ENCODE measurements around the gene WTIP. TPM values are rescaled to one million over a fixed set of nuclear protein-coding genes. Genes with fewer than 3 reads are reported as not detected.

Gene WTIP
- total RNA-seq, 5 donors from 2014 or later (not counting 1 experiment from before 2014, with no cell fraction given) = 0.21 to 1.2 (median 0.50) TPM

DNA sequence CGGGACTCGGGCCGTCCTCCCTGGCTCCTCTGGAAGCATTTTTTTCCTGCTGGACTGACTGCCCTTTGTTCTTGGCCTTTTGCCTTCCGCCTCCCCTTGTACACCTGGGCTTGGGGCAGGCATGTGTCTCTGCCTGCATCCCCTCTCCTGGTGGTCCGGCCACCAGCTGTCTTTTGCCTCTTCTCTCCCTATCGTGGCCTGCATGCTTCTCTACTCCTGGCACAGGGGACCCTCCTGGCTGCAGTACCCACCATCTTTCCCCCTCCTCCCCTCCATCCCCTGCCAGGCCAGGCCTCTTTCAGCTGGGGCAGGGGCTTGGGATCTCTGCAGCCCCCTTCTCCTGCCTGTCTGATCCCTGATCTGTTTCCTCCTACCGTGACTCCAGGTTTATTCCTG lies 12.1 kb downstream of the WTIP start:
- ChIA-PET POLR2A (no interaction called here), CTCF (no interaction called here)
- ATAC-seq (replicated peaks in 1 of 4) (no peak), DNase-seq (no peak)
- H3K27ac Mint-ChIP-seq = no peak overlapping the region
- no peaks in the 10 kb centered on the region for H3K36me3 Mint-ChIP-seq
- no peaks in the 10 kb centered on the region for H3K4me1 Mint-ChIP-seq
- WGBS (ENCODE audit: insufficient coverage) = 95% methylated on average over 7 of the region's 7 CpGs
- Histone ChIP-seq H3K27ac (ENCODE audit: low read length) (no peak overlapping the region), H3K4me1 (ENCODE audit: control insufficient read depth in 1 of 2, extremely low read depth in 1 of 2, insufficient read depth in 2 of 2, low read length in 2 of 2) (no peaks in the 10 kb centered on the region), H3K9me3 (no peaks in the 10 kb centered on the region), H3K27me3 (replicated peaks in 1 of 2; ENCODE audit: control insufficient read depth in 2 of 2, extremely low read depth in 1 of 2, insufficient read depth in 2 of 2, low read length in 1 of 2) (no peaks in the 10 kb centered on the region), H3K4me3 (ENCODE audit: control insufficient read depth in 1 of 2, extremely low read depth in 1 of 2, low read length in 1 of 2) (no peak overlapping the region), H3K36me3 (ENCODE audit: control insufficient read depth in 2 of 2, extremely low read depth in 1 of 2, insufficient read depth in 1 of 2, low read length in 1 of 2) (no peaks in the 10 kb centered on the region)
- no peaks in the 10 kb centered on the region for H3K9me3 Mint-ChIP-seq
- peaks cover 0 to 3% of the 10 kb centered on the region in 2 donors for H3K27me3 Mint-ChIP-seq
- H3K4me3 Mint-ChIP-seq = no peak overlapping the region

DNA sequence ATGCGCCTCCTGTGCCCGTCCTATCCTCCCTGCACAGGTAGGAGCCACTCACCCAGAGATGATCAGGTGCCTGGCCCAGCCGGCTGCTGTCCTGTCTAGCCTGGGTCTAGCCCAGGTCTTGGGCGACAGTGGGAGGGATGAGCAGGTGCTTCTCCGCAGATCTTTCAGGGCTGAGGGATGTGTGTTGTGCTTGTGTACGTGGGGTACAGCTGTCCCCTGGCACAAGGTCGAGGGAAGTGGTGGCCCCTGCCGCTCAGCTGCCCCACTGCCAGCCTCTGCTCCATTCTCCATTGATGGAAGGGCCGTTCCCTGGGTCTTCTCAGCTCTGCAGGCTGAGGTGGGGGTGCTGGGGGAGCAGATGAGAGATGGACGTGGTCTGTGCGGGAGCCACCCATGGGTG lies 13.0 kb downstream of the WTIP start:
- H3K36me3 Mint-ChIP-seq = no peaks in the 10 kb centered on the region
- H3K27me3 Mint-ChIP-seq = peaks cover 0 to 5% of the 10 kb centered on the region in 2 donors
- Histone ChIP-seq H3K36me3 (ENCODE audit: control insufficient read depth in 2 of 2, extremely low read depth in 1 of 2, insufficient read depth in 1 of 2, low read length in 1 of 2) (no peaks in the 10 kb centered on the region), H3K9me3 (no peaks in the 10 kb centered on the region), H3K4me3 (ENCODE audit: control insufficient read depth in 1 of 2, extremely low read depth in 1 of 2, low read length in 1 of 2) (no peak overlapping the region), H3K27ac (ENCODE audit: low read length) (no peak overlapping the region), H3K4me1 (ENCODE audit: control insufficient read depth in 1 of 2, extremely low read depth in 1 of 2, insufficient read depth in 2 of 2, low read length in 2 of 2) (peaks cover 0 to 2% of the 10 kb centered on the region in 2 experiments), H3K27me3 (replicated peaks in 1 of 2; ENCODE audit: control insufficient read depth in 2 of 2, extremely low read depth in 1 of 2, insufficient read depth in 2 of 2, low read length in 1 of 2) (peaks cover 0 to 6% of the 10 kb centered on the region in 2 experiments)
- 90% methylated on average over 7 of the region's 11 CpGs for WGBS (ENCODE audit: insufficient coverage)
- peaks cover 0 to 2% (median 0%) of the 10 kb centered on the region in 3 donors for H3K4me1 Mint-ChIP-seq
- H3K27ac Mint-ChIP-seq = no peak overlapping the region
- no peak for DNase-seq
- H3K4me3 Mint-ChIP-seq = no peak overlapping the region
- ATAC-seq (replicated peaks in 1 of 4) = no peak
- POLR2A ChIA-PET = no interaction called here
- CTCF ChIA-PET = no interaction called here
- no peaks in the 10 kb centered on the region for H3K9me3 Mint-ChIP-seq

DNA sequence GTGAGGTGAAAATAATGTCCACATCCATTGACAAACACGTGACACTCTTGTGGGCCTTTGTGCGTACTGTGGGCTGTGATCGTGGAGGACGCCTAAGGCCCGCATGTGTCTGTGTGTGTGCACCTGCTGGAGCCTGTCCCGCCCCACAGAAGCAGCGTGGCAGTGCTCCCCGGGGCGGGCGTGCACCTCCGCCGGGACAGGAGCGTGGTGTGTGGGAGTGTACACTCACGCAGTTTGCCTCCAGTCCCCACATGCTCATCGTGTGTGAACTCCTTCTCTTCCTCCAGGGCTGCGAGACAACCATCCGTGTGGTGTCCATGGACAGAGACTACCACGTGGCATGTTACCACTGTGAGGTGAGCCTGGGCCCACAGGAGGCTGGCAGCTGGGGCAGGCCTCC lies 13.9 kb downstream of the WTIP start:
- POLR2A ChIA-PET = no interaction called here
- no peak overlapping the region for H3K4me3 Mint-ChIP-seq
- H3K36me3 Mint-ChIP-seq = no peaks in the 10 kb centered on the region
- H3K27me3 ChIP-seq (replicated peaks in 1 of 2; ENCODE audit: control insufficient read depth in 2 of 2, extremely low read depth in 1 of 2, insufficient read depth in 2 of 2, low read length in 1 of 2) = peaks cover 0 to 14% of the 10 kb centered on the region in 2 experiments
- CTCF ChIA-PET = no interaction called here
- 86% methylated on average over 9 of the region's 18 CpGs for WGBS (ENCODE audit: insufficient coverage)
- H3K36me3 ChIP-seq (ENCODE audit: control insufficient read depth in 2 of 2, extremely low read depth in 1 of 2, insufficient read depth in 1 of 2, low read length in 1 of 2) = no peaks in the 10 kb centered on the region
- peaks cover 0 to 9% of the 10 kb centered on the region in 2 experiments for H3K4me1 ChIP-seq (ENCODE audit: control insufficient read depth in 1 of 2, extremely low read depth in 1 of 2, insufficient read depth in 2 of 2, low read length in 2 of 2)
- DNase-seq (no peak), ATAC-seq (replicated peaks in 1 of 4) (no peak)
- no peak overlapping the region for H3K27ac ChIP-seq (ENCODE audit: low read length)
- peaks cover 0 to 5% of the 10 kb centered on the region in 2 donors for H3K27me3 Mint-ChIP-seq
- no peak overlapping the region for H3K4me3 ChIP-seq (ENCODE audit: control insufficient read depth in 1 of 2, extremely low read depth in 1 of 2, low read length in 1 of 2)
- H3K9me3 ChIP-seq = no peaks in the 10 kb centered on the region
- H3K9me3 Mint-ChIP-seq = no peaks in the 10 kb centered on the region
- H3K27ac Mint-ChIP-seq = no peak overlapping the region
- peaks cover 0 to 3% (median 3%) of the 10 kb centered on the region in 3 donors for H3K4me1 Mint-ChIP-seq

- Mint-ChIP-seq H3K27me3 (peaks cover 0 to 13% of the 10 kb centered on the region in 2 donors), H3K4me3 (no peak overlapping the region), H3K27ac (no peak overlapping the region), H3K36me3 (no peaks in the 10 kb centered on the region), H3K9me3 (no peaks in the 10 kb centered on the region), H3K4me1 (peaks cover 9 to 11% (median 10%) of the 10 kb centered on the region in 3 donors)
- H3K36me3 ChIP-seq (ENCODE audit: control insufficient read depth in 2 of 2, extremely low read depth in 1 of 2, insufficient read depth in 1 of 2, low read length in 1 of 2) = no peaks in the 10 kb centered on the region
- H3K27me3 ChIP-seq (replicated peaks in 1 of 2; ENCODE audit: control insufficient read depth in 2 of 2, extremely low read depth in 1 of 2, insufficient read depth in 2 of 2, low read length in 1 of 2) = peaks cover 0 to 30% of the 10 kb centered on the region in 2 experiments
- no peak overlapping the region for H3K27ac ChIP-seq (ENCODE audit: low read length)
- peaks cover 0 to 23% of the 10 kb centered on the region in 2 experiments for H3K4me1 ChIP-seq (ENCODE audit: control insufficient read depth in 1 of 2, extremely low read depth in 1 of 2, insufficient read depth in 2 of 2, low read length in 2 of 2)
- ATAC-seq (replicated peaks in 1 of 4) (no peak), DNase-seq (no peak)
- no peak overlapping the region for H3K4me3 ChIP-seq (ENCODE audit: control insufficient read depth in 1 of 2, extremely low read depth in 1 of 2, low read length in 1 of 2)
- ChIA-PET CTCF (no interaction called here), POLR2A (no interaction called here)
- 89% methylated on average over 14 of the region's 15 CpGs for WGBS (ENCODE audit: insufficient coverage)
- no peaks in the 10 kb centered on the region for H3K9me3 ChIP-seq
Observed at GRCh38 chr19:34497112-34497805, 15.7 kb downstream of the WTIP start.

GRCh38 chr19:34499155-34499834 lies 17.7 kb downstream of the WTIP start:
- H3K27ac ChIP-seq (ENCODE audit: low read length) = no peak overlapping the region
- ATAC-seq (replicated peaks in 1 of 4) (no peak), DNase-seq (no peak)
- H3K9me3 ChIP-seq = no peaks in the 10 kb centered on the region
- peaks cover 3 to 19% of the 10 kb centered on the region in 2 donors for H3K27me3 Mint-ChIP-seq
- WGBS (ENCODE audit: insufficient coverage) = 79% methylated on average over 2 of the region's 13 CpGs
- peaks cover 0 to 23% of the 10 kb centered on the region in 2 experiments for H3K4me1 ChIP-seq (ENCODE audit: control insufficient read depth in 1 of 2, extremely low read depth in 1 of 2, insufficient read depth in 2 of 2, low read length in 2 of 2)
- peaks cover 0 to 46% of the 10 kb centered on the region in 2 experiments for H3K27me3 ChIP-seq (replicated peaks in 1 of 2; ENCODE audit: control insufficient read depth in 2 of 2, extremely low read depth in 1 of 2, insufficient read depth in 2 of 2, low read length in 1 of 2)
- no peaks in the 10 kb centered on the region for H3K9me3 Mint-ChIP-seq
- H3K4me1 Mint-ChIP-seq = peaks cover 9 to 12% (median 11%) of the 10 kb centered on the region in 3 donors
- peak overlapping the region in 1 of 3 donors; percentile 50 for H3K4me3 Mint-ChIP-seq
- POLR2A ChIA-PET = no interaction called here
- no peak overlapping the region for H3K27ac Mint-ChIP-seq
- CTCF ChIA-PET = no interaction called here
- H3K36me3 ChIP-seq (ENCODE audit: control insufficient read depth in 2 of 2, extremely low read depth in 1 of 2, insufficient read depth in 1 of 2, low read length in 1 of 2) = no peaks in the 10 kb centered on the region
- H3K36me3 Mint-ChIP-seq = no peaks in the 10 kb centered on the region
- no peak overlapping the region for H3K4me3 ChIP-seq (ENCODE audit: control insufficient read depth in 1 of 2, extremely low read depth in 1 of 2, low read length in 1 of 2)

GRCh38 chr19:34500656-34501120 lies 19.1 kb downstream of the WTIP start:
- H3K4me1 Mint-ChIP-seq = peaks cover 9 to 12% (median 11%) of the 10 kb centered on the region in 3 donors
- Histone ChIP-seq H3K4me1 (ENCODE audit: control insufficient read depth in 1 of 2, extremely low read depth in 1 of 2, insufficient read depth in 2 of 2, low read length in 2 of 2) (peaks cover 0 to 23% of the 10 kb centered on the region in 2 experiments), H3K27ac (ENCODE audit: low read length) (no peak overlapping the region), H3K36me3 (ENCODE audit: control insufficient read depth in 2 of 2, extremely low read depth in 1 of 2, insufficient read depth in 1 of 2, low read length in 1 of 2) (no peaks in the 10 kb centered on the region), H3K4me3 (ENCODE audit: control insufficient read depth in 1 of 2, extremely low read depth in 1 of 2, low read length in 1 of 2) (no peak overlapping the region), H3K9me3 (no peaks in the 10 kb centered on the region), H3K27me3 (replicated peaks in 1 of 2; ENCODE audit: control insufficient read depth in 2 of 2, extremely low read depth in 1 of 2, insufficient read depth in 2 of 2, low read length in 1 of 2) (peaks cover 0 to 56% of the 10 kb centered on the region in 2 experiments)
- DNase-seq = peak in 5 of 35 experiments; percentile 5 to 24 (median 14)
- CTCF ChIA-PET = no interaction called here
- no peaks in the 10 kb centered on the region for H3K9me3 Mint-ChIP-seq
- ATAC-seq (replicated peaks in 1 of 4) = peak in 2 of 4 experiments; percentile 5 to 26
- H3K36me3 Mint-ChIP-seq = no peaks in the 10 kb centered on the region
- 23% methylated on average over 17 of the region's 25 CpGs for WGBS (ENCODE audit: insufficient coverage)
- H3K4me3 Mint-ChIP-seq = no peak overlapping the region
- POLR2A ChIA-PET = no interaction called here
- H3K27ac Mint-ChIP-seq = no peak overlapping the region
- peaks cover 3 to 21% of the 10 kb centered on the region in 2 donors for H3K27me3 Mint-ChIP-seq

All from T-cell (primary cell).